GM12878 (cell line): ENCODE data around the gene NOP14. TPM values are rescaled to one million over a fixed set of nuclear protein-coding genes. Genes with fewer than 3 reads are reported as not detected.

Experiments used
- HSF1 ChIP-seq: fragments of 150-350 bp; IDR thresholded peaks from 2 replicates; pipeline ENCODE4 v1.6.1; 2014; ENCODE audit warnings: mild to moderate bottlenecking, low read depth, low read length
- MLLT1 ChIP-seq: fragments of 450-650 bp; IDR thresholded peaks from 2 replicates; pipeline ENCODE4 v1.6.1; 2016; ENCODE audit warnings: mild to moderate bottlenecking
- STAT1 ChIP-seq: fragments of 450-650 bp; conservative IDR thresholded peaks from 2 replicates; pipeline ENCODE4 v1.6.1; 2014; ENCODE audit warnings: antibody characterized with exemption, mild to moderate bottlenecking
- ZNF687 ChIP-seq: fragments of 450-650 bp; IDR thresholded peaks from 2 replicates; pipeline ENCODE4 v1.6.1; 2017; ENCODE audit warnings: mild to moderate bottlenecking, moderate library complexity
- polyA plus RNA-seq, 11 experiments: library from polyadenylated mRNA; depleted of rRNA in 4 of 11; unstranded in 6 of 11; stranded (reverse) in 5 of 11; fragments of >200 nt; fragmentation: Nextera tagmentation in 4 of 11; fragmentation: Illumina TruSeq in 1 of 11; extraction: Ambion mirVana in 4 of 11; extraction: Trizol in 1 of 11; gene quantifications; 1 replicate in 1 of 11; 2 replicates in 10 of 11; pipeline versions ENCODE4 v1.2.1 to v1.2.3, GENCODE V29; 2011 to 2016; ENCODE audit warnings: inconsistent platforms in 2 of 11, missing spikeins in 2 of 11, low read depth in 1 of 11
- total RNA-seq, 4 experiments: library from RNA; depleted of rRNA in 3 of 4; stranded (reverse); fragments of >200 nt in 3 of 4; fragmentation: Illumina TruSeq in 1 of 4; extraction: Trizol in 1 of 4; gene quantifications; 2 replicates each; pipeline versions ENCODE4 v1.2.1 to v1.2.3, GENCODE V29; 2013 to 2021

The NOP14 gene
- total and polyA plus RNA-seq, 10 of the 15 experiments (the other 5 are each of a cell fraction or from before 2014, with no cell fraction given): 13.8 to 80.6 (median 49.7) TPM

- TF ChIP-seq ZNF687 (no peak), MLLT1 (0 out of 2 replicates have a peak, but pooled peaks have one; percentile 9), HSF1 (no peak), STAT1 (no peak)
Observed at GRCh38 chr4:2935762-2936743, 27.2 kb downstream of the NOP14 start (continued).
